Cardiac fibroblast (primary cell): ENCODE data around the gene ABLIM2.

ENCODE experiments used
- DNase-seq, 2 donors: peaks; one replicate each; pipeline versions ENCODE4 v3.0.0 to v3.0.0-alpha.2; 2010; ENCODE audit warnings: low read depth in 2 of 2
- H3K4me3 ChIP-seq, 2 donors: replicated peaks in 1 of 2; 1 replicate in 1 of 2; 2 replicates in 1 of 2; pipeline ENCODE4 v1.5.1; 2011; ENCODE audit warnings: low read depth in 2 of 2, low read length in 2 of 2, mild to moderate bottlenecking in 2 of 2, moderate library complexity in 1 of 2
- TF ChIP-seq, protein P1 (sequence below): IDR thresholded peaks from one replicate; pipeline ENCODE4 v1.5.1; 2011; ENCODE audit warnings: low read depth, mild to moderate bottlenecking, low read length, inconsistent platforms

Gene ABLIM2

DNA sequence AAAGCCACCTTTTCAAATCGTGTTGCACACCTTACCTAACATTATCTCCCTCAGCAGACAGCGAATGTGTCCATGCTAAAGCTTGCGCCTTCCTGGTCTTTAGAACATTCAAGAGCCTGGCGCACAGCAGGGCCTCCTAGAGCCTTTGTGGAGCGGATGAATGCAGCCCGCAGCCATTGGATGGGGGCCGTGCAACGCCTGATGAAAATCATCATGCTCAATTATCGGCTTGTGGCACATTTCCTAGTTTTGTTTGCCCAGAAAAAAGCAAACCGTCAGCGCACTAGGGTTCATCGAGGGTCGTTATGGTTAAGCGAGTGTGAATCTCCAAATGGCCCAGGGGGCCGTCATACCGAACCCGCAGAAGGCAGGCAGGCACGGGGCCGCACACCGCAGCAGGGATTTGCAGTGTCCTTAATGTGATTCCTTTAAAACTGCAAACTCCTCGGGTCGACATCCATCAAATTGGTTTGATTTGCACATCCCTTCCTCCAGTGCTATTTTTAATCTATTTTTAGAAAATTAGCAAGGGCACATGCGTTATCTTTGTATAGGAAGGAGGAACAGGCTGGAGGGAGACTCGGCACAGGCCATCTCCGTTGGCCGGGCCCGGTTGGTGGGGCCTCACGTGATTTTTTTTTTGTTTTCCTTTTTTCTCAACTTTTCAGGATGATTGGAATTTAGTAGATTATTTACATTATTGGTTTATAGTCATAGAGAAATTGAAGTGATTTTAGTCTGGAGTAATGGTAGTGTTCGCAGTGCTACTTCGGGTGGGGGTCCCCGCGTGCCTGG lies 53.1 kb downstream of the ABLIM2 start:
- TF ChIP-seq, protein P1, sequence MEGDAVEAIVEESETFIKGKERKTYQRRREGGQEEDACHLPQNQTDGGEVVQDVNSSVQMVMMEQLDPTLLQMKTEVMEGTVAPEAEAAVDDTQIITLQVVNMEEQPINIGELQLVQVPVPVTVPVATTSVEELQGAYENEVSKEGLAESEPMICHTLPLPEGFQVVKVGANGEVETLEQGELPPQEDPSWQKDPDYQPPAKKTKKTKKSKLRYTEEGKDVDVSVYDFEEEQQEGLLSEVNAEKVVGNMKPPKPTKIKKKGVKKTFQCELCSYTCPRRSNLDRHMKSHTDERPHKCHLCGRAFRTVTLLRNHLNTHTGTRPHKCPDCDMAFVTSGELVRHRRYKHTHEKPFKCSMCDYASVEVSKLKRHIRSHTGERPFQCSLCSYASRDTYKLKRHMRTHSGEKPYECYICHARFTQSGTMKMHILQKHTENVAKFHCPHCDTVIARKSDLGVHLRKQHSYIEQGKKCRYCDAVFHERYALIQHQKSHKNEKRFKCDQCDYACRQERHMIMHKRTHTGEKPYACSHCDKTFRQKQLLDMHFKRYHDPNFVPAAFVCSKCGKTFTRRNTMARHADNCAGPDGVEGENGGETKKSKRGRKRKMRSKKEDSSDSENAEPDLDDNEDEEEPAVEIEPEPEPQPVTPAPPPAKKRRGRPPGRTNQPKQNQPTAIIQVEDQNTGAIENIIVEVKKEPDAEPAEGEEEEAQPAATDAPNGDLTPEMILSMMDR = no peak
- no peak for DNase-seq
- H3K4me3 ChIP-seq = no peak overlapping the region

DNA sequence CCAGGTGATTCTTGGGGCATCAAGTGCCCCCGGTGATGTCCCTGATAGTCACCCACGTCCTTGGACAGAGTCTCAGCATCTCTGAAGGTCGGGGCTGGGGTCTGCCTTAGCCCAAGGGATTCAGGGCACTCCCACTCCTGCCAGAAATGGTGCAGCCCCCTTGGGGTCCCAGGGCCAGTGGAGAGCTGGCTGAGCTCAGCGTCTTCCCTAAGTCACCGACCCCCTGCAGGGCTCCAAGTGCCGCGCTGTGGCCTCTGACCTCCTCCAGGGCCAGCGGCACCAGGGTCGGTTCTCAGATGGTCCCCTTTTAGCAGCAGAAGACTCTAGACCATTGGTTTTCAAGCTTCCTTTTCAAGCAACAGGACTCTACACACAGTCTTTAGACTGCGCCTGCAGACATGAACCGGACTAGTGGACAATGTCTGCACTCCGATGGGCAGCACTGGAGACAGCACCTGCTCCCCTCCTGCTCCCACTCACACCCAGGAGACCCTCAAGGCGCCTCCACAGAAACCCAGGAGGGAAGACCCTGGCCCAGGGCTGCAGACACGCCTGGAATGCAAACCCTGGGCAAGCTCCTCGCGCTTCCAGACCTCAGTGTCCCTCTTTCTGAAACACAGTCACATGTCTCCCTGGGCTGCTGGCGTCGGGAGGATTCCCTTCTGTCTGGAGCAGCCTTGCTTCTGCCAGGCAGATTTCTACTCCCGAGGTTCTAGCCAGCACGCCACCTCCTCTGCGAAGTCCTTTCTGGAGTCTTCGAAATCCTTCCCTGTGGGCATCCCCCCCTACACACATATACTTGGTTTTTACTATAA lies 53.9 kb downstream of the ABLIM2 start:
- no peak overlapping the region for H3K4me3 ChIP-seq
- TF ChIP-seq, protein P1 = no peak
- no peak for DNase-seq

DNA sequence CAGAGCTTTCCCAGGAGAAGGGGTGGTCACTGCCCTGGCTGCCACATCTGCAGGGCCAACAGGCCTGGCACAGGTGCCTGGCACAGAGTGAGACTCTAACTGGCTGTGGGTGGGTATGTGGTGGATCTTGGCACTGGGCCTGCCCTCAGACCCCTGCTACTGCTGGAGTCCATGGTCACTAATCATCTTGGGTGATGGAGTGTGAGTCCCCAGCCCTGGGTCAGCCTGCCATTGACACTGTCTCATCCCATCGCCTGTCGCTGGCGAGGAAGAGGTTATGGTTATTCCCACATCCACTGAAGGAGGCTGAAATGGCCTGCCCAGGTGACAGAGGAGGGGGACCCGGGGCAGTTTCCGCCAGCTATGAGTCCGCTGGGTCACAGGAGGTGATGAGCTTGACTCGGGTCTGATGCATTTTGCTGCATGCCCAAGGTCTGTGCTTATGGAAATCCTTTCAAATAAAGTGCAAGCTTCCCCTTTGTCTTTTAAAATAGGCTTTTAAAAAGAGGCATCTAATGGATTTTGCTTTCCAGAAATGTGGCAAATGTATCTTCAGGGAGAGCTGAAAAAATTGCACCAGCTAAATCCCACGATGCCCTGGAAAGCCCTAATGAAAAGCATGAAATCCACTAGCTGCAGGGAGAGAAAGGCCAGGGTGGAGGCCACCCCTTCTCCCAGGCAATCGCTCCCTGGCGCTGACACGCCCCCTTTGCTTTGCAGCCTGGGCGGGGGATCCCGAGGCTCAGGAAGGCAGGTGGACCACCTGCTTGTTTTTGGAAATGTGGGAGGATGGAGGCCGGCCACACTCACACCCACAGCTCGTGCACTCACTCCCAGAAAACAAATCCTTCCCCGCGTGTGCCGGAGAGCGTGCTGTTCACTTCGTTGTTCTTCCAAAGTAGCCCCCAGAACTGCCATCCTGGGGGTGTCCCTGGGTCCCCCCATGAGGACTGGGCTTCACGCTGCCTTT lies 54.9 kb downstream of the ABLIM2 start:
- DNase-seq = no peak
- TF ChIP-seq, protein P1 = no peak
- no peak overlapping the region for H3K4me3 ChIP-seq

DNA sequence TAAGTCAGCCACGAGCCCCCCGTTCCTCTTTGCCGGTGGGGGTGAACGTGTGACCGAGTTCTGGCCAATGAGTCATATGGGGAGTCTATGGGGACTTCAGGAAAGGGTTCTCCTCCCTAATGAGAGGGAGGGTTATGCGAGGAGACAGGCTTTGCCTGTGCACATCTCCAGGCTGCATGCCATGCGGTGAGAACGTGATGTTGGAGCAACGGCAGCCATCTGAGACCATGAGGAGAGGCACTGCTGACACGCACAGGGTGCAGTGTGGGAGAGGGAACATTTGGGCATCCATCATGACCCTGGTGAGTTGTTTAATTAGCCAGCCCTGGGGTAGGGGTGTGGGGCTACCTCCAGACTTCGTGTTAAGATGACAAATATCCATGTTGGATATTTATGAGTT lies 55.8 kb downstream of the ABLIM2 start:
- H3K4me3 ChIP-seq = no peak overlapping the region
- no peak for DNase-seq
- TF ChIP-seq, protein P1 = no peak

DNA sequence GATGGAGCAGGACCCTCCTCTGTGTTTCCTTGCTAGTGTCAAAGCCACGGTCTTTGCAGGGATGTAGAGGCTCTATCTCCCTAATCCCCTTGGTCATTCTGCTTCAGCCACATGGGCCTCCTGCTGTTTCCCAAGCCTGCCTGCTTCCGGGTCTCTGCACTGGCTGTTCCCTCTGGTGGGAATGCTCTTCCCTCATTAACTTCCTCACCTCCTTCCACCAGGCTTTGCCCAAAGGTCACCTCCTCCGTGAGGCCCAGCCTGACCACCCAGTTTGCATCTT lies 56.6 kb downstream of the ABLIM2 start:
- DNase-seq = no peak
- no peak overlapping the region for H3K4me3 ChIP-seq
- TF ChIP-seq, protein P1 = no peak

DNA sequence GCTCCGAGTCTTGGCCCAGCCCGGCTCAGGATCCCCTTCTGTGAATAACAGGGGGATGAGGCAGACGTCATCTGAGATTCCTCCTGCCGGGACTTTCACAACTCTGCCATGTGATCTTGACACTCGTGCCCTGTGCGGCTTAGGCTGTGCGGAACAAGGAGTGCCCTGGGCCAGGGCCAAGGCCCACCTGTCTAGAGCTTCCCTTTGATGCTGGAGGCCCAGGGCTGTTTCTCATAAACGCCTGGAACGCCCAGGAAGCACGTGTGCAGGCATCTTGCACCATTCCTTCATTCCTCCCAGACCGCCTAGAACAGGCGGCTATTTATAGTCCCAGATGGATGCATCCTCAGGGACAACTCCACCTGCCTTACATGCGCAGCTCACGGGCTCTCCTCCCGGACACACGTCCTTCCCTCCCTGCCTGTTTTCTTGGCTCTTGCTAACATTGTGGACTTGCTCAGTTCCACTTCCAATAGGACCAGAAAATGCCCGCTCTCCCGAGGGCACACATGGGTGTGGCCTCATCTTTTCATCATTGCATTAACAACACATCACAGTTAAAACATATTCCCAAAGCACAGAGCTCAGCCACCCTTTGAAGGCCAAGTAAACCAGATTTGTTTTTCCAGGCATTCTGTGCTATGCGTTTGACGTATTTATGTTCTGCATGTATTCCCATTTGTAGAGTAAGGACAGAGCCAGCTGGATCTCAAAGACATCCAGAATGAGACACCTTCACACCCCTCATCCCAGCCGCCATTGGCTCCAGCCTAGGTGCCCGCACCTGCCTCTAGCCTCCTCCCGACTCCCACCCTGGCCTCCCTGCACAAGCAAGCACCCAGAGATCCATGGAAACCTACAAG lies 57.2 kb downstream of the ABLIM2 start:
- TF ChIP-seq, protein P1 = no peak
- H3K4me3 ChIP-seq = no peak overlapping the region
- peak; percentile 63 to 77 for DNase-seq
